ENCODE data around the gene SNX25. TPM values are rescaled to one million over a fixed set of nuclear protein-coding genes. Genes with fewer than 3 reads are reported as not detected.

Gene SNX25
- total and polyA plus RNA-seq, 2 experiments from 2014 or later = 6.9 to 25.0 TPM

DNA sequence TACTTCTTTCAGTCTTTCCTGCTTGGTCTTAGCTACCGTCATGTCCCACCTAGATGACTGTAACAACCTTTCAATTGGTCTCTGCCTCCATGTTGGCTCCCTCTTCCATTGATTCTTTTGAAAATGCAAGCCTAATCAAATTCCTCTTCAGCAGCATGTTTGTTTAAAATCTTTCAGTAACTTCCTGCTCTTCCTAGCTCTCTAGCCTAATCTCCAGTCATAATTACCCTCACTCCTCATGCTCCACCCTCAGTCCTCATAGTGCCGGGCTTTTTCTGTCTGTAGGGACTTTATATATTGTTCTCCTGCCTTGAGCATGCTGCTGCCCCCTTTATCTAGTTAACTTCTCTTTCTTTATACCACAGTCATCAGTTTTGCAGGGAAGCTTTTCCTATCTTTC lies 12.1 kb downstream of the SNX25 start:
- Histone ChIP-seq H3K4me3 (no peak overlapping the region), H3K27me3 (ENCODE audit: insufficient read depth) (no peaks in the 10 kb centered on the region), H3K79me2 (replicated peaks; ENCODE audit: insufficient read depth) (peaks cover 70% of the 10 kb centered on the region), H2AFZ (no peak overlapping the region), H3K4me2 (no peak overlapping the region), H3K36me3 (ENCODE audit: insufficient read depth) (no peaks in the 10 kb centered on the region), H3K4me1 (ENCODE audit: insufficient read depth) (peaks cover 15% of the 10 kb centered on the region), H4K20me1 (replicated peaks; ENCODE audit: insufficient read depth) (no peaks in the 10 kb centered on the region; the same call in 1 of the 2 replicates), H3K27ac (ENCODE audit: low read depth) (no peak overlapping the region), H3F3A (replicated peaks; ENCODE audit: low read depth) (0 out of 2 replicates have a peak, but pooled peaks cover 6% of the 10 kb centered on the region), H3K9me2 (ENCODE audit: insufficient read depth) (no peaks in the 10 kb centered on the region)
- H3K27me3 Mint-ChIP-seq (ENCODE audit: insufficient read depth, low read depth, poor library complexity) = no peaks in the 10 kb centered on the region
- no peak for ATAC-seq
- DNase-seq (ENCODE audit: low spot score) = no peak
- no peak overlapping the region for H3K4me3 Mint-ChIP-seq
- H3K4me1 Mint-ChIP-seq = peaks cover 26% of the 10 kb centered on the region
- H3K36me3 Mint-ChIP-seq (ENCODE audit: low read depth) = no peaks in the 10 kb centered on the region; the same call in 2 of the 3 replicates
- 0 out of 2 replicates have a peak overlapping the region, but pooled peaks have one; percentile 1 for H3K27ac Mint-ChIP-seq
- H3K9me3 Mint-ChIP-seq = no peaks in the 10 kb centered on the region; the same call in 2 of the 3 replicates
- TF ChIP-seq CREB1 (CRISPR knock-in tag; IDR thresholded peaks at IDR 0.05; ENCODE audit: low read depth) (no peak), NANOG (IDR thresholded peaks at IDR 0.05; ENCODE audit: borderline replicate concordance) (no peak), EZH2 (IDR thresholded peaks at IDR 0.05; ENCODE audit: low read depth, unreplicated experiment) (no peak)

DNA sequence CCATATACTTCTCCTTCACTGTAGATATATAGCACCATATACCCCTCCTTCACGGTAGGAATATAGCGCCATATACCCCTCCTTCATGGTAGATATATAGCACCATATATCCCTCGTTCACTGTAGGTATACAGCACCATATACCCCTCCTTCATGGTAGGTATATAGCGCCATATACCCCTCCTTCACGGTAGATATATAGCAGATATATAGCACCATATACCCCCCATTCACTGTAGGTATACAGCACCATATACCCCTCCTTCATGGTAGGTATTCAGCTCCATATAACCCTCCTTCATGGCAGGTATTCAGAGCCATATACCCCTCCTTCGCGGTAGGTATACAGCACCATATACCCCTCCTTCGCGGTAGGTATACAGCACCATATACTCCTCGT lies 12.5 kb downstream of the SNX25 start:
- Histone ChIP-seq H3K36me3 (ENCODE audit: insufficient read depth) (no peaks in the 10 kb centered on the region), H3K4me3 (no peak overlapping the region), H3K9me2 (ENCODE audit: insufficient read depth) (no peaks in the 10 kb centered on the region), H3K27me3 (ENCODE audit: insufficient read depth) (no peaks in the 10 kb centered on the region), H3K4me2 (no peak overlapping the region), H3F3A (replicated peaks; ENCODE audit: low read depth) (0 out of 2 replicates have a peak, but pooled peaks cover 6% of the 10 kb centered on the region), H4K20me1 (replicated peaks; ENCODE audit: insufficient read depth) (no peaks in the 10 kb centered on the region; the same call in 1 of the 2 replicates), H3K79me2 (replicated peaks; ENCODE audit: insufficient read depth) (peaks cover 70% of the 10 kb centered on the region), H2AFZ (no peak overlapping the region), H3K4me1 (ENCODE audit: insufficient read depth) (peaks cover 11% of the 10 kb centered on the region), H3K27ac (ENCODE audit: low read depth) (no peak overlapping the region)
- no peak overlapping the region for H3K27ac Mint-ChIP-seq
- H3K4me1 Mint-ChIP-seq = peaks cover 25% of the 10 kb centered on the region
- H3K9me3 Mint-ChIP-seq = no peaks in the 10 kb centered on the region; the same call in 2 of the 3 replicates
- H3K36me3 Mint-ChIP-seq (ENCODE audit: low read depth) = no peaks in the 10 kb centered on the region; the same call in 2 of the 3 replicates
- H3K4me3 Mint-ChIP-seq = no peak overlapping the region
- no peaks in the 10 kb centered on the region for H3K27me3 Mint-ChIP-seq (ENCODE audit: insufficient read depth, low read depth, poor library complexity)
- no peak for ATAC-seq
- TF ChIP-seq ZNF114 (CRISPR knock-in tag; IDR thresholded peaks at IDR 0.05) = no peak
- TF ChIP-seq, protein P1, sequence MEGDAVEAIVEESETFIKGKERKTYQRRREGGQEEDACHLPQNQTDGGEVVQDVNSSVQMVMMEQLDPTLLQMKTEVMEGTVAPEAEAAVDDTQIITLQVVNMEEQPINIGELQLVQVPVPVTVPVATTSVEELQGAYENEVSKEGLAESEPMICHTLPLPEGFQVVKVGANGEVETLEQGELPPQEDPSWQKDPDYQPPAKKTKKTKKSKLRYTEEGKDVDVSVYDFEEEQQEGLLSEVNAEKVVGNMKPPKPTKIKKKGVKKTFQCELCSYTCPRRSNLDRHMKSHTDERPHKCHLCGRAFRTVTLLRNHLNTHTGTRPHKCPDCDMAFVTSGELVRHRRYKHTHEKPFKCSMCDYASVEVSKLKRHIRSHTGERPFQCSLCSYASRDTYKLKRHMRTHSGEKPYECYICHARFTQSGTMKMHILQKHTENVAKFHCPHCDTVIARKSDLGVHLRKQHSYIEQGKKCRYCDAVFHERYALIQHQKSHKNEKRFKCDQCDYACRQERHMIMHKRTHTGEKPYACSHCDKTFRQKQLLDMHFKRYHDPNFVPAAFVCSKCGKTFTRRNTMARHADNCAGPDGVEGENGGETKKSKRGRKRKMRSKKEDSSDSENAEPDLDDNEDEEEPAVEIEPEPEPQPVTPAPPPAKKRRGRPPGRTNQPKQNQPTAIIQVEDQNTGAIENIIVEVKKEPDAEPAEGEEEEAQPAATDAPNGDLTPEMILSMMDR (conservative IDR thresholded peaks at IDR 0.05; ENCODE audit: low read depth in 2 of 2) = no peak
- no peak for TF ChIP-seq POLR2AphosphoS5 (IDR thresholded peaks at IDR 0.05; ENCODE audit: low read depth)
- no peak for TF ChIP-seq CREB1 (CRISPR knock-in tag; IDR thresholded peaks at IDR 0.05; ENCODE audit: low read depth)
- TF ChIP-seq, protein P2, sequence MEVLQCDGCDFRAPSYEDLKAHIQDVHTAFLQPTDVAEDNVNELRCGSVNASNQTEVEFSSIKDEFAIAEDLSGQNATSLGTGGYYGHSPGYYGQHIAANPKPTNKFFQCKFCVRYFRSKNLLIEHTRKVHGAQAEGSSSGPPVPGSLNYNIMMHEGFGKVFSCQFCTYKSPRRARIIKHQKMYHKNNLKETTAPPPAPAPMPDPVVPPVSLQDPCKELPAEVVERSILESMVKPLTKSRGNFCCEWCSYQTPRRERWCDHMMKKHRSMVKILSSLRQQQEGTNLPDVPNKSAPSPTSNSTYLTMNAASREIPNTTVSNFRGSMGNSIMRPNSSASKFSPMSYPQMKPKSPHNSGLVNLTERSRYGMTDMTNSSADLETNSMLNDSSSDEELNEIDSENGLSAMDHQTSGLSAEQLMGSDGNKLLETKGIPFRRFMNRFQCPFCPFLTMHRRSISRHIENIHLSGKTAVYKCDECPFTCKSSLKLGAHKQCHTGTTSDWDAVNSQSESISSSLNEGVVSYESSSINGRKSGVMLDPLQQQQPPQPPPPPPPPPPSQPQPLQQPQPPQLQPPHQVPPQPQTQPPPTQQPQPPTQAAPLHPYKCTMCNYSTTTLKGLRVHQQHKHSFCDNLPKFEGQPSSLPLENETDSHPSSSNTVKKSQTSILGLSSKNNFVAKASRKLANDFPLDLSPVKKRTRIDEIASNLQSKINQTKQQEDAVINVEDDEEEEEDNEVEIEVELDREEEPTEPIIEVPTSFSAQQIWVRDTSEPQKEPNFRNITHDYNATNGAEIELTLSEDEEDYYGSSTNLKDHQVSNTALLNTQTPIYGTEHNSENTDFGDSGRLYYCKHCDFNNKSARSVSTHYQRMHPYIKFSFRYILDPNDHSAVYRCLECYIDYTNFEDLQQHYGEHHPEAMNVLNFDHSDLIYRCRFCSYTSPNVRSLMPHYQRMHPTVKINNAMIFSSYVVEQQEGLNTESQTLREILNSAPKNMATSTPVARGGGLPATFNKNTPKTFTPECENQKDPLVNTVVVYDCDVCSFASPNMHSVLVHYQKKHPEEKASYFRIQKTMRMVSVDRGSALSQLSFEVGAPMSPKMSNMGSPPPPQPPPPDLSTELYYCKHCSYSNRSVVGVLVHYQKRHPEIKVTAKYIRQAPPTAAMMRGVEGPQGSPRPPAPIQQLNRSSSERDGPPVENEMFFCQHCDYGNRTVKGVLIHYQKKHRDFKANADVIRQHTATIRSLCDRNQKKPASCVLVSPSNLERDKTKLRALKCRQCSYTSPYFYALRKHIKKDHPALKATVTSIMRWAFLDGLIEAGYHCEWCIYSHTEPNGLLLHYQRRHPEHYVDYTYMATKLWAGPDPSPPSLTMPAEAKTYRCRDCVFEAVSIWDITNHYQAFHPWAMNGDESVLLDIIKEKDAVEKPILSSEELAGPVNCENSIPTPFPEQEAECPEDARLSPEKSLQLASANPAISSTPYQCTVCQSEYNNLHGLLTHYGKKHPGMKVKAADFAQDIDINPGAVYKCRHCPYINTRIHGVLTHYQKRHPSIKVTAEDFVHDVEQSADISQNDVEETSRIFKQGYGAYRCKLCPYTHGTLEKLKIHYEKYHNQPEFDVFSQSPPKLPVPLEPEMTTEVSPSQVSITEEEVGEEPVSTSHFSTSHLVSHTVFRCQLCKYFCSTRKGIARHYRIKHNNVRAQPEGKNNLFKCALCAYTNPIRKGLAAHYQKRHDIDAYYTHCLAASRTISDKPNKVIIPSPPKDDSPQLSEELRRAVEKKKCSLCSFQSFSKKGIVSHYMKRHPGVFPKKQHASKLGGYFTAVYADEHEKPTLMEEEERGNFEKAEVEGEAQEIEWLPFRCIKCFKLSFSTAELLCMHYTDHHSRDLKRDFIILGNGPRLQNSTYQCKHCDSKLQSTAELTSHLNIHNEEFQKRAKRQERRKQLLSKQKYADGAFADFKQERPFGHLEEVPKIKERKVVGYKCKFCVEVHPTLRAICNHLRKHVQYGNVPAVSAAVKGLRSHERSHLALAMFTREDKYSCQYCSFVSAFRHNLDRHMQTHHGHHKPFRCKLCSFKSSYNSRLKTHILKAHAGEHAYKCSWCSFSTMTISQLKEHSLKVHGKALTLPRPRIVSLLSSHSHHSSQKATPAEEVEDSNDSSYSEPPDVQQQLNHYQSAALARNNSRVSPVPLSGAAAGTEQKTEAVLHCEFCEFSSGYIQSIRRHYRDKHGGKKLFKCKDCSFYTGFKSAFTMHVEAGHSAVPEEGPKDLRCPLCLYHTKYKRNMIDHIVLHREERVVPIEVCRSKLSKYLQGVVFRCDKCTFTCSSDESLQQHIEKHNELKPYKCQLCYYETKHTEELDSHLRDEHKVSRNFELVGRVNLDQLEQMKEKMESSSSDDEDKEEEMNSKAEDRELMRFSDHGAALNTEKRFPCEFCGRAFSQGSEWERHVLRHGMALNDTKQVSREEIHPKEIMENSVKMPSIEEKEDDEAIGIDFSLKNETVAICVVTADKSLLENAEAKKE (CRISPR knock-in tag; IDR thresholded peaks at IDR 0.05) = no peak
- DNase-seq (ENCODE audit: low spot score) = no peak

Measured in GM23338 (cell line).